IPS-20b (cell line): ENCODE measurements around the gene KIF18B.

Experiments
- H3K27ac ChIP-seq: one replicate; pipeline ENCODE4 v1.5.1; 2013; ENCODE audit warnings: low read length
- H3K27me3 ChIP-seq: 2 replicates; pipeline ENCODE4 v1.6.1; 2013; ENCODE audit warnings: mild to moderate bottlenecking, low read length, inconsistent platforms; ENCODE audit not compliant: insufficient read depth
- H3K36me3 ChIP-seq: 2 replicates; pipeline ENCODE4 v1.6.1; 2013; ENCODE audit warnings: low read depth, mild to moderate bottlenecking, inconsistent platforms, low read length, moderate library complexity; ENCODE audit not compliant: insufficient read depth
- H3K4me1 ChIP-seq: 2 replicates; pipeline ENCODE4 v1.6.1; 2013; ENCODE audit warnings: mild to moderate bottlenecking, control low read depth, inconsistent platforms, low read length, moderate library complexity; ENCODE audit not compliant: insufficient read depth
- H3K4me3 ChIP-seq: 2 replicates; pipeline ENCODE4 v1.5.1; 2013; ENCODE audit warnings: mild to moderate bottlenecking, low read length, inconsistent platforms
- H3K9ac ChIP-seq: 2 replicates; pipeline ENCODE4 v1.6.1; 2013; ENCODE audit warnings: low read depth, mild to moderate bottlenecking, inconsistent platforms, low read length, moderate library complexity
- H3K9me3 ChIP-seq: 2 replicates; pipeline ENCODE4 v1.6.1; 2013; ENCODE audit warnings: mild to moderate bottlenecking, low read depth, low read length, inconsistent platforms; ENCODE audit not compliant: insufficient read depth

The KIF18B gene

DNA sequence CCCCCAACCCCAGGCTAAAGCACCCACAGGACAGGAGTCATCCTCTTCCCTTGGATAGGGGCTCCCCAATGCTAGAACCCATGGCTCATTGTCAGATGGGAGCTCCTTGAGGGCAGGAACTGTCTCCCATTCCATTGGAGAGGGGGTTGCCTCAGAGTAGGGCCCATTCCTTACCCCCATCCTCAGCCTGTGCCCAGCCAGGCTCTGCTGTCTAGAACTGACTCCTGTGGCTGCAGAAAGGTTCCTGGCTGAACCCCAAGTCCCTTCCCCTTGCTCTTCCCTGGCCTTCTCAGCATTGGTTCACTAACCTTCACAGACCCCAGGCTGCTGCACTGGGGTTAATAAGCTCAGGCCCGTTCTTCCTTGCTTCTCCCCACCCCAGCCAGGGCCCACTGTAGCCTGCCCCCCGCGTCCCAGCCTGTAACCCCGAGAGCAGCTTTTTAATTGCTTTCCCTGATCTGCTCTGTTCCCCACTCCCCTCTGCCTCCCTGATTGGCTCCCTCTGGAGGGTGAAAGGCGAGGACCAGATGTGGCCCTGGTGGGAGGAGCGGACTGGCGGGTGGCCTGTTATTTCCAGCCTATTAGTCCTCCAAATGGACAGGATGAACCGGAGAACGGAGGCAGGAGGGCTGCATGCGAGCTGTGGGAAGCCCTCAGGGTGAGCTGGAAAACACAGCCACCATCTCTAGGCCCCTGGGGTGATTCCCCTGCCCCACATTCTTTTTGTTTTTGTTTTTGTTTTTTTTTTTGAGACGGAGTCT lies 26.3 kb downstream of the KIF18B start:
- peaks cover 10% of the 10 kb centered on the region for H3K27me3 ChIP-seq
- no peaks in the 10 kb centered on the region for H3K9me3 ChIP-seq
- H3K27ac ChIP-seq: no peak overlapping the region
- peaks cover 8% of the 10 kb centered on the region for H3K36me3 ChIP-seq
- no peak overlapping the region for H3K4me3 ChIP-seq
- peaks cover 10% of the 10 kb centered on the region; the same call in 1 of the 2 replicates for H3K4me1 ChIP-seq
- H3K9ac ChIP-seq: no peak overlapping the region

DNA sequence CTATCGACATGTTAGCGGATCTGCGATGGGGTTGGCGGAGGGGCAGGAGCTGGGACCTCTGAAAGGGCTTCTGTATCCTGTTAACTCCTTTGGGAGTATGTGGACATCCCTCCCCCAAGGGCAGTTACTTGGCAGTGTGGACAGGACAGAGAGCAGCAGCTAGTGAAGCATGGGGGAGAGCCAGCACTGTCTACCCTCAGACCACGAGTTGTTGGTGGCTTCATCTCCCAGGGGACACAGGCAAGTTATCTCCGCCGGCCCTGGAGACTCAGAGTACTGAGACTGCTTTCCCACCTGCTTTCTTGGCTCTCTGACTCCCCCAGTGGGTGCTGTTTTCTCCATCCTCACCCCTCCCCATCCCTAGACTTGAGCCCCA lies 27.0 kb downstream of the KIF18B start:
- Histone ChIP-seq H3K9ac (no peak overlapping the region), H3K4me3 (no peak overlapping the region), H3K27ac (no peak overlapping the region), H3K27me3 (peaks cover 10% of the 10 kb centered on the region), H3K9me3 (no peaks in the 10 kb centered on the region), H3K36me3 (peaks cover under 1% of the 10 kb centered on the region; the same call in 1 of the 2 replicates), H3K4me1 (peaks cover 10% of the 10 kb centered on the region; the same call in 1 of the 2 replicates)

DNA sequence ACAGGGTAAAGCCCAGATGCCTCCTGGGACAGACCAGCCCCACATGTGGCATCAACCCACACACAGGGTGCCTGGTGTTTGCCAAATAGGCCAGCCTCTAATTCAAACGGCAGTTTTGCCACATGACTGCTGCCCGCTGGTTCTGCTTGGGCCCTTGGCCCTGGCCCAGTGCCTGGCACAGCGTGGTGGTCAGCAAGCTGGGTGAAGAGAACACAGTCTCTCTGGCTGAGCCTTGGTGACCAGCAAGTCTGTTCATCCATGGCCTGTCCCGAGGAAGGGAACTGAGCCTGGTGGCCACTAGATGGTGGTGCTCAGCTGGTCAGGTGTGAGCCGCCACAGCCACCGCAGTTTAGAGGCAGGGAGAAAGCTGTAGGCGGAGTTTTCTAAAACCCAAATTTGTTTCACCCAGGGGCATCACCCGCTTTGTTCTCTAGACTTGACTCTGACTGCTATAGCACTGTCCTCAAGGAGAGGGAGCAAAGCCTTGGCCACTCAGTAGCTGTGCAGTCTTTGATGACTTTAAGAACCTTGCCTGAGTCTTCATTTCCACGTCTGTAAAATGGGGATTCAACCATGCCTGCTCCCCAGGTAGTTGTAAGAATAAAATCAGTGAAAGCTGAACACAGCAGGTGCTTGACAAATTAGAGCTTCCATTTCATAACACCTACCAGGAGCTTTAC lies 27.5 kb downstream of the KIF18B start:
- Histone ChIP-seq H3K27ac (no peak overlapping the region), H3K4me3 (no peak overlapping the region), H3K27me3 (peaks cover 10% of the 10 kb centered on the region)

DNA sequence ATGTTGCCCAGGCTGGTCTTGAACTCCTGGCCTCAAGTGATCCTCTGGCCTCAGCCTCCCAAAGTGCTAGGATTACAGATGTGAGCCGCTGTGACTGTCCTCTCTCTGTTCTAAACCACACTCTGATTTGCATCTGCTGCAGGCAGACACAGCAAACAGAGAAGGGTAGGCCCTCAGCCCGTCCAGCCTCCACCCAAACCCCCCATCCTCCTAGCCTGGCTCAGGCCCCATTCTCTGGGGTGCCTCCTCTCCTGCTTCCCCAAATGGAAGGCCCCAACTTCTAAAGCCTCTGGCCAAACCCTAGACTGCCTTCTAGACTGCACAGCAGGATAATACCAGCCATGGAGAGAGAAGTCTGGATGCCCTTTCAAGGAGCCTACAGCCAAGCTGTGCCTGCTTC lies 28.2 kb downstream of the KIF18B start:
- Histone ChIP-seq H3K4me3 (no peak overlapping the region), H3K27me3 (peaks cover 15% of the 10 kb centered on the region), H3K4me1 (peaks cover 10% of the 10 kb centered on the region; the same call in 1 of the 2 replicates), H3K36me3 (no peaks in the 10 kb centered on the region), H3K9me3 (no peaks in the 10 kb centered on the region), H3K9ac (no peak overlapping the region), H3K27ac (no peak overlapping the region)

More for the DNA sequence above, 27.5 kb downstream of the KIF18B start:
- Histone ChIP-seq H3K4me1 (peaks cover 10% of the 10 kb centered on the region; the same call in 1 of the 2 replicates), H3K9ac (no peak overlapping the region), H3K9me3 (no peaks in the 10 kb centered on the region), H3K36me3 (no peaks in the 10 kb centered on the region)

DNA sequence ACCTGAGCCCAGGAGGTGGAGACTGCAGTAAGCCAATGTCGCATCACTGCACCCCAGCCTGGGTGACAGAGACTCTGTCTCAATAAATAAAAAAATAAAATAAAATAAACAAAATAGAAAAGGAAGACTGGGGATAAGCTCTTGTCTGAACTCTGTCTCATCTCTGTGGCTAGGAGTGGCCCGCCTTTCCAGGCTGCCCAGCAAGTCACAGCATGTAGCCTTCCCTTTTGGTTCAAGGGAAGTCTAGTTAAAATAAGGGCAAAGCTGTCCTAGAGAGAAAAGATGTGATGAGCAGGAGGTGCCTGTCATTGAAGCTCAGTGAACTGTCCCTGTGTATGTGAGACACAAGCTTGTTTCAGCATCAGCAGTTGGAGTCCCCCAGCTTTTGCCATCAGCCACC lies 29.6 kb downstream of the KIF18B start:
- Histone ChIP-seq H3K9me3 (no peaks in the 10 kb centered on the region), H3K4me1 (peaks cover 10% of the 10 kb centered on the region; the same call in 1 of the 2 replicates), H3K27ac (no peak overlapping the region), H3K9ac (no peak overlapping the region), H3K27me3 (peaks cover 29% of the 10 kb centered on the region), H3K4me3 (no peak overlapping the region), H3K36me3 (no peaks in the 10 kb centered on the region)

DNA sequence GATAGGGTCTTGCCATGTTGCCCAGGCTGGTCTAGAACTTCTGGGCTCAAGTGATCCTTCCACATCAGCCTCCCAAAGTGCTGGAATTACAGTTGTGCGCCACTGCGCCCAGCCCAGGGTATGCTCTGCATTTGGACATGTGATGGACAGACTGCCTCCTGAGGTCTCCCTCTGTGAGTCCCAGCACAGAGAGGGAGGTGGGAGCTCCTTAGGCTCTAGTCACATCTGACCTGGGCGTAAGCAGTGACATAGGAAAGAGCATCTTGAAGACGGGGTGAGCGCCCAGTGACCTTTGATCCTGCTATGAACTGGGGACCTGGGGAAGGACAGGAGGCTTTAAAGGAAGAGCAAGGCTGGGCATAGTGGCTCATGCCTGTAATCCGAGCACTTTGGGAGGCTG lies 30.1 kb downstream of the KIF18B start:
- Histone ChIP-seq H3K9ac (no peak overlapping the region), H3K36me3 (no peaks in the 10 kb centered on the region), H3K27me3 (peaks cover 34% of the 10 kb centered on the region), H3K9me3 (no peaks in the 10 kb centered on the region), H3K27ac (no peak overlapping the region), H3K4me1 (peaks cover 10% of the 10 kb centered on the region; the same call in 1 of the 2 replicates), H3K4me3 (no peak overlapping the region)

DNA sequence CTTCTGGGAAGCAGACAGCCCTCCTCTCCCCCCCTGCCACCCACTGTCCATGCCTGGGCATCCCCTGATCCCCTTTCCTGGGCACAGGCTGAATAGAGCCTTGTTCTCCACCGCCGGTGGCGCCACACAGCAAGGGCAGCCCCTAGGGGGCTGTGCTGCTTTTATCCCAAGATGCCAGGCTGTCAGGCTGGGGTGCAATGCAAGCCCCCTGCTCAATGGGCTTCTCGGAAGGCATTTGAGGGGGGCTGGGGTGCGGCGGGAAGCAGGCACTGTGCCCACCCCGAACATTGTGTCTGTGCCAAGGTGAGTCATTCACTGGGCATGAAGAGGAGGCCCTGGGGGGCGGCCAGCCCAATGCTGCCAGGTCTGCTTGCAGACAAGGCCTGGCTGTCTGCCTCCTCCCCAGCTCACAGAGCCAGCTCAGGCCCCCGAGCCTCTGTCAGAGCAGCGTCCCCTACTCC lies 30.8 kb downstream of the KIF18B start:
- peaks cover 10% of the 10 kb centered on the region; the same call in 1 of the 2 replicates for H3K4me1 ChIP-seq
- H3K9ac ChIP-seq: no peak overlapping the region
- no peak overlapping the region for H3K27ac ChIP-seq
- no peaks in the 10 kb centered on the region for H3K36me3 ChIP-seq
- H3K27me3 ChIP-seq: peaks cover 41% of the 10 kb centered on the region
- H3K4me3 ChIP-seq: no peak overlapping the region
- H3K9me3 ChIP-seq: no peaks in the 10 kb centered on the region

DNA sequence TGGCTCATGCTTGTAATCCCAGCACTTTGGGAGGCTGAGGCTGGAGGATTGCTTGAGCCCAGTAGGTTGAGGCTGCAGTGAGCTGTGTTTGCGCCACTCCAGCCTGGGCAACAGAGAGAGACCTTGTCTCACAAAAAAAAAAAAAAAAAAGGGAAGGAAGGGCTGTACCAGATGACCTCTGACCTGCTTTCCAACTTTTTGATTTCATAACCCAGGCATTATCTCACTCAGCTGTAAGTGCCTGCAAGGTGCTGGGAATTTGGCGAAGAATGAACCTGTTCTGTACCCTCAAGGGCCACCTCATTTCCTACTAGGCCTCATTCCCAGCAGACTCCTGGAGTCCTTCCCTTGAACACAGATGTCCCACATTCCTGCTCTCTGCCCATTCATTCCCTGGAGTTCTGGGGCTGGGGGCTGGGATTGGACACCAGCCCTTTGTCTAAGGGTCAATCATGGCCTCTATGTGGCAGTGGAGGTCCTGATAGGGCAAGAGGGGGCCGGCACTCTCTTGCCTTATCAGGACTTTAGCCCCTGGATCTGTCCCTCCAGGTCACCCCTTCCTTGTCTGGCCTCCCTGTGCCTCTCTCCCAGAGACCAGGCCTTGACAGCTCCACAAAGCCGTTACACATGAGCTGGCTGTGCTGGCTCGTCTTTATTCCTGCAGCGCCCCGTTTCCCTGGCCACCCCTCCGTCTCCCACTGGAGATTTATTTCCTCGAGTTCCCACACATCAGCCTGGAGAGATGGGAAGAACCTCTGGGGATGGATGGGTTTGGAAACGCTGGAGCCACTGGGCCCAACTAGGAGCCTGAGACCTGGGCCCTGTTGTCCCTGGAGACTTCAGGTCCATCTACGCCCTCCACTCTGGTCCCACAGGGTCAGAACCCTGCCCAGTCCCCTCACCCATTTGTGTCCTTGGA lies 31.5 kb downstream of the KIF18B start:
- H3K27ac ChIP-seq: no peak overlapping the region
- H3K36me3 ChIP-seq: no peaks in the 10 kb centered on the region
- no peak overlapping the region for H3K4me3 ChIP-seq
- H3K9ac ChIP-seq: no peak overlapping the region
- peaks cover 6% of the 10 kb centered on the region; the same call in 1 of the 2 replicates for H3K4me1 ChIP-seq
- H3K27me3 ChIP-seq: peaks cover 46% of the 10 kb centered on the region
- H3K9me3 ChIP-seq: no peaks in the 10 kb centered on the region

DNA sequence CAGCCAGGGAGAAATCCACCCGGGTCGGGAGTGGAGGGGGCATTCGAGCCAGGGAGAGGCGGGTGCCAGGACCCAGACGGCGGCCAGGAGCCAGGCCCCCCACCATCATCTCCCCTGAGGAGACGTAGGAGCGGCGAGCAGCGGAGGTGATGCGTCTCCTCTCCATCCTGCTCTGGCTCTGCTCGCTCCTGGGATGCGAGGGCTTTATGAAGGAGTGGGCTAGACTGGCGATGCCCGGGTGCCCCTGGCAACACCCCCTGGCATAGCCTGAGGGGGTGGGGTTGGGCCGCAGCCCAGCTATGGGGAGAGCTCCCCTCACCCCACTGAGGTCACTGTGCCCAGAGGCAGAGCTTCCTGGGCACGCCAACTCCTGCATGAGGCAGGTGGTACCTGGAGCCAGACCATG lies 32.2 kb downstream of the KIF18B start, which contains the start of gene GFAP:
GFAP (minus strand) TSS at position 180 of the 406 bp plus-strand sequence; CDS start at position 166, 14 bp downstream.
- H3K4me1 ChIP-seq: peaks cover 2% of the 10 kb centered on the region; the same call in 1 of the 2 replicates
- no peak within 1 kb of the TSS for H3K27ac ChIP-seq
- H3K4me3 ChIP-seq: no peak within 1 kb of the TSS
- no peak within 1 kb of the TSS for H3K9ac ChIP-seq
- no peaks in the 10 kb centered on the region for H3K9me3 ChIP-seq
- H3K27me3 ChIP-seq: peaks cover 46% of the 10 kb centered on the region
- no peaks in the 10 kb centered on the region for H3K36me3 ChIP-seq

DNA sequence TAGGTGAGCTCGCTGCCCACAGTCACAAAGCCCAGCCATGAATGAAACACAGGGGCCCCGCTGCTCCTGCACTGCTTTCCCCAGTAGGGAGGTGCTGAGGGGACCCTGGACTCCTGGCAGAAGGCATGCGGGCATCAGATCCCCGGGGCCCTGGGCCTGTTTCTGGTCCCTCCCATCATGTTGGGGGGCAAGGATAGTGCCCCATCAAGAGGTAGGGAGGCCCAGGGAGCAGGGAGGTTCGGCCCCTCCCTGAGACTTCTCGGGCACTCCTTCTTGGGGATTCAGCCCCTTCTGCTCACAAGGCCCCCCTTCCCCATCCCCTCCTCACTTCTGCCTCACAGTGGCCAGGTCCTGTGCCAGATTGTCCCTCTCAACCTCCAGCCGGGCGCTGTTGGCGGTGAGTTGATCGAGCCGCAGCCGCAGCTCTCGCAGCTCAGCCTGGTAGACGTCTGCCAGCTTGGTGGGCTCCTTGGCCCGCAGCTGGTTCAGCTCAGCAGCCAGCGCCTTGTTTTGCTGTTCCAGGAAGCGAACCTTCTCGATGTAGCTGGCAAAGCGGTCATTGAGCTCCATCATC lies 32.8 kb downstream of the KIF18B start:
- Histone ChIP-seq H3K9ac (no peak overlapping the region), H3K9me3 (no peaks in the 10 kb centered on the region), H3K4me3 (no peak overlapping the region), H3K27me3 (peaks cover 47% of the 10 kb centered on the region), H3K27ac (no peak overlapping the region), H3K4me1 (no peaks in the 10 kb centered on the region), H3K36me3 (no peaks in the 10 kb centered on the region)

DNA sequence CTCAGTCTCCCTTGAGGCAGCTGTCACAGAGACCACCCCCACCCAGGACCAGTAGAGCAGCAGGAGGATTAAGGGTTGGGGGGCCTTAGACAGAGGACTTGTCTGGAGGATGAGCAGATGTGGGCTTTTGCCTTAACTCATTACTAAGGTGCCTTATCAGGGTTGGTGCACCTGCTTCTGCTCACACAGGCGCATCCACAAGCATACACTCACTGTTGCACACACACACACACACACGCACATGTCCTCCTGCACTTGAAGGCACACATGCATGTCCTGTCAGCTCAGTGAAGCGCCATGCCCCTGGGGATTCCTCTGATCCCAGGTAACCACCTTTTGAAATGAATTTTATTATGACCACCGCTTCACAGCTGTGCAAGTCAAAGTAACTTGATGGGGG lies 33.4 kb downstream of the KIF18B start:
- Histone ChIP-seq H3K9me3 (no peaks in the 10 kb centered on the region), H3K27ac (no peak overlapping the region), H3K36me3 (no peaks in the 10 kb centered on the region), H3K4me1 (no peaks in the 10 kb centered on the region), H3K27me3 (peaks cover 47% of the 10 kb centered on the region), H3K4me3 (no peak overlapping the region), H3K9ac (no peak overlapping the region)
